GM19193 (cell line): ENCODE data around the gene SF3B1.

Source experiments
- POLR2A ChIP-seq: IDR thresholded peaks from 4 replicates; pipeline ENCODE4 v1.6.1; 2011; ENCODE audit not compliant: insufficient read depth, insufficient read length; ENCODE audit errors: extremely low read depth

The SF3B1 gene

GRCh38 chr2:197445746-197446145 lies 10.9 kb upstream of the SF3B1 start:
- TF ChIP-seq POLR2A, result no peak

- TF ChIP-seq POLR2A, result no peak
Observed at GRCh38 chr2:197442857-197443256, 8.0 kb upstream of the SF3B1 start.

GRCh38 chr2:197437380-197437779 lies 2.6 kb upstream of the SF3B1 start:
- no peak for TF ChIP-seq POLR2A

GRCh38 chr2:197435598-197436420 lies 981 bp upstream of the SF3B1 start:
- TF ChIP-seq POLR2A, result no peak

GRCh38 chr2:197433780-197434438 lies 919 bp downstream of the SF3B1 start:
- TF ChIP-seq POLR2A, result no peak

GRCh38 chr2:197431858-197432257 lies 3.0 kb downstream of the SF3B1 start:
- no peak for TF ChIP-seq POLR2A

GRCh38 chr2:197427986-197428385 lies 6.8 kb downstream of the SF3B1 start:
- no peak for TF ChIP-seq POLR2A

- no peak for TF ChIP-seq POLR2A
Observed at GRCh38 chr2:197426723-197427603, 7.9 kb downstream of the SF3B1 start.

- TF ChIP-seq POLR2A, result no peak
Observed at GRCh38 chr2:197425550-197425949, 9.3 kb downstream of the SF3B1 start.

- TF ChIP-seq POLR2A, result no peak
Observed at GRCh38 chr2:197423307-197423706, 11.5 kb downstream of the SF3B1 start.

GRCh38 chr2:197419438-197419837 lies 15.4 kb downstream of the SF3B1 start:
- TF ChIP-seq POLR2A, result no peak

- no peak for TF ChIP-seq POLR2A
Observed at GRCh38 chr2:197416268-197416667, 18.6 kb downstream of the SF3B1 start.

GRCh38 chr2:197414515-197414914 lies 20.3 kb downstream of the SF3B1 start:
- no peak for TF ChIP-seq POLR2A

- no peak for TF ChIP-seq POLR2A
Observed at GRCh38 chr2:197414039-197414438, 20.8 kb downstream of the SF3B1 start.

- TF ChIP-seq POLR2A, result no peak
Observed at GRCh38 chr2:197405582-197405981, 29.2 kb downstream of the SF3B1 start.

- TF ChIP-seq POLR2A, result no peak
Observed at GRCh38 chr2:197399887-197400540, 34.8 kb downstream of the SF3B1 start.

GRCh38 chr2:197398913-197399312 lies 35.9 kb downstream of the SF3B1 start:
- no peak for TF ChIP-seq POLR2A
